CMK (cell line): ENCODE results near the gene CMSS1.
A peak's percentile ranks its signal among the peaks of the same experiment; 100 is the strongest.

Source experiments
- DNase-seq: peaks from one replicate; pipeline ENCODE4 v3.0.0-alpha.2; 2010; ENCODE audit warnings: low read depth

The CMSS1 gene

DNA sequence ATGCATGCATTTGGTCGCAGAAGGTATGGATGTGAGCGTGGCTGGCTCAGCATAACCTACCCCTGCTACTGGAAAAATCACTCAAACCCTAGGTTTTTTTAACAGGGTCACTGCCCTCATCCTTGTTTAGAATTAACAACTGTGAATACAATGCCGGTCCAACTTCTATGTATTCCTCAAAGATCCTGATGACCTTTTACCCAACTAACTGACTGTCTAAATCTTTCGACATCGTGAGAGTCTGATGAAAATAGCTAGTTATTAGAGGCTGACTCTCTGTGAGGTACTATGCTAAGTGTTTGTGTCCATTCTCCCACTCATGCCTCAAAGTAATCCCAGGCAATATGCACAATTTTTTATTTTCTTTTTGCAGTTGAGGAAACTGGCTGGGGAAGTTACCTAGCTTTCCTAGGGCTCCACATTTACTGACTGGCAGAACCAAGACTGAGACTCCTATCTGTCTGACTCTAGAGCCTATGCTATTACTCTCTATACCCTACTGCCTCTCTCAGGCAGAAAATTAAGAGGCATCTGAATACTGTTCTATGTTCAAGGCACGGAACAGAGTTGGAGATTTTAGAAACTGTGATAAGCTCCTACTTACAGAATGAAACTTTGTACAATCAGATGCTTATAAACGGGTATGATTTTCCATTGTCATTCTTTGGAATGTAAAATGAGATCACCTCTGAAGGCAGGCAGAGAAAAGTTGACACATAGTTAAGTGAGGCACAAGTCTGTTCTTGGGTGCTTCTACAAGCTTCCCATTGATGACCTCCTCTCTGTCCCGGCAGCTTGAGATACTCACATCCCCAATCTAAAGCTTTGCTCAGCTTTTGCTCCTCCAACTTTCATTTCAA lies 240.3 kb downstream of the CMSS1 start:
- DNase-seq, result no peak

DNA sequence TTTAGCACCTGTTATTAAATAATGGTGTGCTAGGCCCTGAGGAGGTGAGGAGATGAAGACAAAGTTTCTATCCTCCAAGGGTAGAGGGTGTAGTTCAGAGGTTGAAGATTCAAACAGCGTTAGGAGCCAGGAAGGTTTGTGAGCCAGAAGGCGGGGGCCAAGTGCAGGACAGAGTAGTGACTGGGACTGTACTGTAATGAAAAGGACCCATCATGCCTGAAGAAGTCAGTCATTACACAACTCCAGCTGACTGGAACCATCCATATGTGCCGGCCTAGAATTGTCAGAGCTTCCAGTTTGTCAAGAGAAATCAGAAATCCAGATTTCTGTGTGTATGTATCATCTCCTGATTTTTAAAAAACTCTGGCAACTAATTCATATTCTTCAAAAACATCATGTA lies 241.8 kb downstream of the CMSS1 start:
- DNase-seq, result no peak

DNA sequence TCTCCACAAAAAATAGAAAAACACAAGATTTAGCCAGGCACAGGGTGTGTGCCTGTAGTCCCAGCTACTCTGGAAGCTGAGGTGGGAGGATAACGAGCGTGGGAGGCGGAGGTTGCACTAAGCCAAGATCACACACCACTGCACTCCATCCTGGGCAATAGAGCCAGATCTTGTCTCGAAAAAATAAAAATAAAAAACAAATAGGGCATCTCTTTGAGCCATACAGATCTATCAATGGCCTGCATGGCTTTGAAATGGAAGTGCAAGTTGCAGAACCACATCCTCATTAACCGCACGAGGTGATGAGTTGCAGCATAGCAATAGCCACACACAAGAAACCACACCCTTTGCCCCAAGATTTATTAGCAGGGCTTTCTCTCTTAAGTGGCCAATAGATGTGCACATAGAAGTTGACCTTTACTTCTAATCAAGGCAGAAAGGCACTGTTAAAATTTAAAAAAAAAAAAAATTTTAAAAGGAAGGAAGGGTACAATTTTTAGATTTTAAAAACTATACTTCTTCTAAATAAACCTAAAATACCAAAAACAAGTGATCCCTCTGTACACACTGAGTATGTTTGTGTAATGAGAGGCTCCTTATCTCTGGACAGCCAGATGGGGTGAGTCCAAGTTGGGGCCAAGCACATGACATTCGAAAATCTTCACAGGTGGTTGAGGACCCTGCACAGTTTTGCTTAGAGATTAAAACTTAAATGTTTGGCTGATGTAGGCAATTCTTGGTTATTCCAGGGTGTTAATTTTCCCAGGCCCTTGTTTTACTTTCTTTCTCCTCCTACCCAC lies 243.2 kb downstream of the CMSS1 start:
- DNase-seq, result peak; percentile 24

DNA sequence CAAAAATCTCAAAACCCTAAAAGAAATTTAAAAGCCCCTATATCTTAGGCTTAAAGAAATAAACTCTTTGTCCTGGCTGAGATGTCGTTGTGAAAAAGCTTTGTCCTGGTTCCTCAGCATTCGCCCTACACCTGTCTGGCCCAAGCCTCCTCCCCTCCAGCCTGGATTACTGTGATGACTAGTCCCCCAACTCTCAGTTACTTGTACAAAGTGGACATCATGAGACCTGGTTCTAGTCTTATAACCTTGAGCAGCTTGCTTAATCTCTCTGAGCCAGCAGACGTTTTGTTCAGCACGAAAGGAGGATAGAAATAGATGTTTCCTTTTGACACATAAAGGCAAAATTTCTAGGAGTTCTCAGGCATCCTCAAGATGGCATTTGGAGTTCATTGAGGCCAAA lies 245.0 kb downstream of the CMSS1 start:
- DNase-seq, result no peak

DNA sequence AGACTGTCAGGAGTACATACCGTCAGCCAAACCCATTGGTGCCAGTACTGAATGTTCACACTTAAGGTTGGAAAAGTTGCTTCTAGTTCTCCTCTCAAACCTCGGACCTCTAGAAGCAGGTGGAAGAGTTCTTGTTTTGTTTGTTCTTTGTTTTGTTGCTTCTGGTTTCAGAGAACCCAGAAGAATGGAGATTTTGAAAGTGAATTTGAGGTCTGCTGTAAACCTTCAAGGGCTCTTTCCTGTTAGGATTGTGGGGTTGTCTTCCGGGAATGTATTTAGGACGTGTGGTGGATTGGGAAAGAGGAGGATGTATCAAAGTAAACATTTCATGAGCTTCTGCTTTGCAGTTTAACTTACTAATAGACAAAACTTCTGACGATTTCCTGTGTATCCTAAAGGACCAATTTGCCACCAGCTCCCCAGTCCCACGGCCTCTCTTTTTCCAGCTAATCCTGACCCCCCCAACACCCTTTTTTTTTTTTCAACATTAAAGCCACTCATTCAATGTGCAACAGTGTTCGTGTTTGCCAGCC lies 246.3 kb downstream of the CMSS1 start:
- DNase-seq, result no peak

DNA sequence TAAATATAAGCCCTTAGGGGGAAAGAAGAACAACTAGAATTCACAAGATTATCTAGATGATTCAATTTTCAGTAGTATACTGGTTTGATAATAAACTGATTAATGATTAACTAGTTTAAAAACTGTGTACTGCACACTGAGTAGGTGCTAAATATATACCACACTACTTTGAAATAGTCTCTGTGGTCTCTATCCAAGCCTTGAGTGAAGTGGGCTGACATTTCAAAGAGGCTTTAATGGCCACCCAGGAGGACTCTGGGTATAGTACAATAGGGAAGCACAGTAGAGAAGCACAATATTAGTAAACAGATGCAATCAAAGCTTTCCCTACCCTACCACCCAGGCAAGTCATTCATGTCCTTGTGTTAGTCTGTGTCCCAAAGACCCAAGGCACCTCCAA lies 249.9 kb downstream of the CMSS1 start:
- DNase-seq, result no peak

DNA sequence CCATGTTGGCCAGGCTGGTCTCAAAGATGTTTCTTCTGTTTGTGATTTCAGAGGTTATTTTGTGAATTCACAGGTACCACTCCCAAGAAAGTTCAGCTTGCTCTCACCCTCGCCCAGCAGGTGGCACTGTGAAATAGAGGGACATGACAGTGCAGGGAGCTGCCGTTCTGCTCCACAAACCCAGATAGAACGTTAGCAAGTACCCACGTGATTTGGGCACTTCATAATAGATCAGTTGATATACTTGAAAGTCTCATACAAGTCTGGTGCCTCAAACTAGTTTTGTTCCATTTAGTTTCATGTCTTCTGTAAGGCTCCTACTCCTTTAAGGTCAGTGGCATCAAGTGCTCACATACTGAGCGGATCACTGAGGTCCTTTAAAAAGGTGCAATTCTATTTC lies 251.2 kb downstream of the CMSS1 start:
- DNase-seq, result no peak

DNA sequence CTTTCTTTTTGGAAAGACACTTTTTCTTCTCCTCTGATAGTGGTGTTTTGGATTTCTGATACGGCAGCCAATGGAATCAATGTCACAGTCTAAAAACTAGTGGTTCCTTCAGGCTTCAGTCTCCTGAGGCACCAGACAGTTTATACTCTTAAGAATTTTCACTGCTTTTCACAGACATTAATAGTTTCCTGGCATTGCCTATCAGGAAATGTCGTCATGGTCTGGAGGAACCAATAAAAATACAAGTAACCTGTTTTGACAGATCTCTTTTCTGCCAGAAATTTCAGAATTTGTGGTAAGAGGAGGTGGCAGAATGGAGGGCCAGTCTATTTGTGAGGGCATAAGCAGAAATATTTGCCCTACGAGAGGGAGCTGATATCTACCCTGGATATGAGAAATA lies 251.8 kb downstream of the CMSS1 start:
- no peak for DNase-seq

DNA sequence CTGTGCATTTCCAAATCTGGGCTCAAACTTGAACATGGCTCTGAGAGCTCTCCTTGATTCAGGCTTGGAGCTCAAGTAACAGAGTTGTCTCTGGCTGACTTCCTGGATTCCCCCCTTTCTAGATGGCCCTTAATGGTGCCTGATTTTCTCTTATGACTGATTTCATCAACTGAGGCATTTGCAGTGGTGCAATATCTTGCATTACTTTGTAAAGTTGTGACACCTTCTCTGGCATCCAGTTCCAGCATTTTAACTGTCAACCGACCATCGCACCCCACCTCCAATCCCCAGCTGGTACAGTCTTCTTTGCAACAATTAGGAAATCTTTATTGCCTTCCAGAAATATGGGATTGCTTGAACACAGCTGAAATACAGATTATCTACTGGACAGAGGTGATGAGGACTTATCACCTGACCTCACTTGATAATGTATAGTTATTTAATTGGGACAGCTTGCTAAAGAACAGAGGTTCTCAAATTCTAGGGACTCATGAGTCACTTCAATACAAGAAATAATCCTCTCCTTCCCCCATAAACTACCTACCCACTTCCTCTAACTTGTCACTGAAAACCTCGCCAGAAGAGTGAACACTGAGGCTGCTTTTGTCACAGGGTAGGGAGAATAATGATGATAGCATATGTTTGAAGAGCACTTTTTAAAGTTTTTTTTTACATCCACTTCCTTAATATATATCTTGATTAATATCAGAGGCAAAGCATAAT lies 254.8 kb downstream of the CMSS1 start:
- no peak for DNase-seq

DNA sequence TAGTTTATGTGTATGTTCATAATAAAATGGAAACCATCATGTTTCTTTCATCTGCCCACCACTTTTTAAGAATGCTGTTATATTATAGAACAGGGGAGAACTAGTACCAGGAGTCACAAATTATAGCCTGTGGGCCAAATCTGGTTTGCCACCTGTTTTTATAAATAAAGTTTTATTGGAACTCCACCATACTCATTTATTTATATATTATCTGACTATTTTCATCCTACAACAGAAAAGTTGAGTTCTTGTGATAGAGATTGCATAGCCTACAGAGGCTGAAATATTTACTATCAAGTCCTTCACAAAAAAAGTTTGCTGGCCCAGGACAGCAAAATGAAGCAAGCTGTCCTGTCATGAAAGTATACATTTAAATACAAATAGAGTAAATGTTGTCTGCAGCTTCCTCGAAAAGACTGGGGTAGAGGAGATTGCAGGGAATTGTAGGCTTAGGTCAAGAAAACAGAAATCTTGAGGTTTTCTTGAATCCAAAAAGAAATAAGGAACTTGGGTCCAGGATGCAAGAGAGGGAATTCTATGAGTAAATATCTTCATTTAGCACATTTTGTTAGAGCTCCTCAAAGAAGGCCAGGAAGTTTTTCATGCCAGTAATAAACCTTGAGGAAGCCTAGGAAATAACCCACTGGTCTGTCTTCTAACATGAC lies 255.5 kb downstream of the CMSS1 start:
- no peak for DNase-seq

DNA sequence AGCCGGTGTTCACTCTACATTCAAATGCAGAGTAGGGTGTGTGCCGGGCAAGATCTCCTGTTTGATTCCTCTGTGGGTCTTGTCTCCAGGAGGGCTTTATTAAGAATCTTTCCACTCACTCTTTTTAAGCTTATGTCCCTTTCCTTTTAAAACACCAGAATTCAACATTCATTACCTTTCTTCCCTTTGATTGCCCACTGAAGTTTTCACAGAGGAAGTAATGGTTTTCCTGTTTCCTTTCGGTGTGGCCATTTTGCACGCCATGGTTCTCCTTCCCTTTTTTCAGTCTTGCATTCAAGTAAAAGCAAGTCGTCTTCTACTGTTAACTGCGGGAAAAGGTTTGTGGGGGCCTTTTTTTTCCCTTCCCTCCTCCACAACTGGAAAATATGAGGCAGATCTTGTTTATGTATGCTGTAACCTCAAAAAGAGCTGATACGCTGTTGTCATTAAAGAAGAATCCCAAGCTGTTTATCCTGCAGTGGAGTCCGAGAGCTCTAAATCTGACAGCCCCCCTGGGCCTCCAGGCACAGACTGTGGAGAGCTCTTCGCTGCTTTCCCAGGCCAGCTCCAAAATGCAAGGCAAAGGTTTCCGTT lies 256.1 kb downstream of the CMSS1 start:
- no peak for DNase-seq

DNA sequence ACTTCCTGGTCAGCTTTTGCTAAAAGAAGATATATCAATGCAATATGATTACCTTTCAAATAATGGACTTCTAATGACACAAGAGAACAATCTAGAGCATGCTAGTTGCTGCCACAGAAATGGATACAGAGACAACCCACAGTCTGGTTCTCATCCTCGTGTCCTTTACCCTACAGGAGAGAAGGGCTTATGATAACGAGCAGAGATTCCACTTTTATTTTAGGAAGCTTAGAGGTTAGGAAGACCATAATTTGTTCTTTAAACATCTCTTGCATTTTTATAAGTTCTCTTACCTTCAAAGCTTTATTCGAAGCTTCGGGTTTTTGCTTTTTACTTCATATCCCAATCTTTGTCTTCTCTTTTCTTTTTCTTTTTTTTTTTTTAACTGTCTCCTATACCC lies 257.5 kb downstream of the CMSS1 start:
- no peak for DNase-seq

DNA sequence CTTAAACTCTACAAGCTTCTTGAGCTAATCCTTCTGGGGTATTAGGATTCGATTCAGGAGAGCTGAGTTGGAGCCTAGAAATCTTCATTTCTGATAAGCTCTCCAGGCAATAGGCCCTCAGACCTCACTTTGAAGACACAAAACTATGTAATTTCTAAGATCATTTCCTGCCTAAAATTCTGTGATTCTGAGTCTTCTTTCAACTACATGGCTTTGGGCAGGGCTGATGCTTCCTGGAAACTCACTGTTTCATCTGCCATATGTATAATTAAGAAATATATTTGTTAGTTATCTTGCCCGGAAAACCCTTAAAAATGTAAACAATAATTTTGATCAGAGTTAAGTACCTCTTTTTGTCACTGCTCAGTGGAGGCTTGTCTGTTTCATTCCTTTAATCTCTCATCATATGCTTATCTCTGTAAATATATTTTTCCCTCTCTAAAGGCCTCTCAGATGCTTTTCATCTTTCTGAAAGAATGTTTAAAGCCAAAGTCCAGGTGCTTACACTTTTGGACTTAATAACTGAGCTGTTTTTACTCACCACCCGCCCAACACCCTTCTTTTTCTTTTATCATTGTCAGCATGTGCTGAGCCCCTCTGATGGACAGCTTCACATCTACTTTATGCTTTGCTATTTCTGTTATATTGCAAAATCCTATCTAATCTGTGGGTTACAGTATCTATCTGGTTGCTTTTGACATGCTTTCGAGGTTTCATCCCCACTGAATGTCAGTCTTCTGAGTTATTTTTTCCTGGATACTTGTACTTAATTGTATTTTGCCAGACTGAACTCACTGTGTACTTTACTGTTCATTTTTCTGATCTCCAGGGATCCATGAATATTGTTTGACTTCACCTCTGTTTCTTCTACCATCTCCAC lies 258.4 kb downstream of the CMSS1 start:
- no peak for DNase-seq

DNA sequence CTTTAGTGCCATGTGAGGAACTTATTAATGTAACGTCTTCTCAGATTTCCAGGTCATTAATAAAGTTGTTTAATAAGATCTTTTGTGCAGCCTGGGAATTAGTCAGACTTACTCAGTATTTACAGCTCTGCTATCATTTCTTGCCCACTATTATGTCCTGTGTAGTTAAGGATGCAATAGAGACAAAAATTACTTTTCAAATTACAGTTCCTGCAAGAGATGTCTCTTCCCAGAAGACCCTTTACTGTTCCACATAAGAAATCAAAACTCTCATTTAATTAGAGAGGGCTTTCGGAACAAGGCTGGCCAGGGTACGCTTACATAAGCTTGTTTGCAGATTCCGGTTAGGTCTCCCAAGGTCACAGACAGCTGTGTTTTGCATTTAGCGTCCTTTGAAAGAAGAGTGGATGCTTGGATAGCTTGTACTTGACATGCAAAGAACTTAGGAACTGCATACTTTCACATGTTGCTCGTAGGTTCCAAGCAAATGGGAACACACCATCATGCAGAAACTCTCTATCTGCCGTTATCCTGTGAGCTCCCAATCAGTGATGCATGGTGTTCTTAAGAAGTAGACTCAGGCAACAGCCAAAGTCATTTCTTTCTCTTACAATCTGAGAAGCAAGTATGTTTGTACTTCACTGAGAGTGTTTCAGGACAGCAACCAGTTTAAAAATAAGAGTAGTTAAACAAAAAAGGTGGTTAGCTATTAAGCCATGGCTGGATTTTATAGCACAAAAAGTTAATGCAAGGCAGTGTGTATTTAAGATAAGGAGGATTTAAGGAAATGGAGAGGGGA lies 259.3 kb downstream of the CMSS1 start:
- DNase-seq, result no peak

DNA sequence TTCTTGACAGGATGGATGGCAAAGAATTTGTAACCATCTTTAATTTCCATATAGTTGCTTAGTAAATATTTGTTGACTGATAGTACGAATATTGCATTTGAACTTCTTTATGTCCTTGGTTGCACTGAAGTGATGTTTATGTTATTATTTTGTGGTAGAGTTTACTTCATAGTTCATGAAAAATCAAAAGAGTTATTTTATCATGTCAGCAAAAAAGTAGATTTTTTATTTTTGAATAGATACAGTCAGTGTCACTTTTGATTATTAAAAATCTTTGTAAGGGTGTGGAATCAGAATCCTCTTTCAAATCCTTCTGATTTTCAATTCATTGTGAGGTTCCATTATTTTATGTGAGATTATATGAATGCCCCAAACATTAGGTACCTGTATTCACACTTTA lies 261.7 kb downstream of the CMSS1 start:
- no peak for DNase-seq

DNA sequence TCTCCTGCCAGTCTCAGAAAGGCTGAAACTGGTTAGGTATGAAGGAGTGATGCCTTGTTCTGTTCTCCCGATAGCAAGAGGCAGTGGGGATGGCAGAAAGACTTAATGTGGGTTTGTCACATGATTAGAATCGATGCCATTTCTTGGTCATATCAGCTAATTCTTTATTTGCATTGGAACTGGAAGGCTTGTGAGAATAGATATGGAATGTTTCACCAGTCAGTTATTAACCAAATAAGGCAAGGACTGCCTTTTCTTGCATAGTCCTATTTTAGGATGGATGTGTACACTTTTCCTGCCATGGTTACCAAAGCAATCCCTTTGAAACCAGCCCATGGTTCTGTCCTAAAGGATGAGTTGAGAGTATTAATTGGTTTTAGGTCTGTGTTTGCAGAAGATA lies 262.9 kb downstream of the CMSS1 start:
- no peak for DNase-seq

DNA sequence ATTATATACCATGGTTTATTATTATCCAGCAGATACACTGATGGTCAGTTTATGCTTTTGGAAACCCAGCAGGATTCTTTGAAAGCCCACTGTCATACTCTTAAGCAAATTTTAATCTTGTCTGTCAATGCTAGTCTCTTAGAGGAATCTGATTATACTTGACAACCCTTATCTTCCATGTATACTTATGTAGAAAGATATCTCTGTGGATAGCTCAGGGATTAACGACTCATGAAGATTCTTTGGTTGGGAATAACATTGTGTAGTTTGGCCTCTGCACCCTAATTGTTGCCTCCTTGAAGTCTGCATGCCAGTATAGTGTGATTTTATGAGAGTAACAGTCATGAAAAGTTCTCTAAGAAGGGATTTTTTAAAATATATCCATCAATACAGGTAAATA lies 263.6 kb downstream of the CMSS1 start:
- no peak for DNase-seq

DNA sequence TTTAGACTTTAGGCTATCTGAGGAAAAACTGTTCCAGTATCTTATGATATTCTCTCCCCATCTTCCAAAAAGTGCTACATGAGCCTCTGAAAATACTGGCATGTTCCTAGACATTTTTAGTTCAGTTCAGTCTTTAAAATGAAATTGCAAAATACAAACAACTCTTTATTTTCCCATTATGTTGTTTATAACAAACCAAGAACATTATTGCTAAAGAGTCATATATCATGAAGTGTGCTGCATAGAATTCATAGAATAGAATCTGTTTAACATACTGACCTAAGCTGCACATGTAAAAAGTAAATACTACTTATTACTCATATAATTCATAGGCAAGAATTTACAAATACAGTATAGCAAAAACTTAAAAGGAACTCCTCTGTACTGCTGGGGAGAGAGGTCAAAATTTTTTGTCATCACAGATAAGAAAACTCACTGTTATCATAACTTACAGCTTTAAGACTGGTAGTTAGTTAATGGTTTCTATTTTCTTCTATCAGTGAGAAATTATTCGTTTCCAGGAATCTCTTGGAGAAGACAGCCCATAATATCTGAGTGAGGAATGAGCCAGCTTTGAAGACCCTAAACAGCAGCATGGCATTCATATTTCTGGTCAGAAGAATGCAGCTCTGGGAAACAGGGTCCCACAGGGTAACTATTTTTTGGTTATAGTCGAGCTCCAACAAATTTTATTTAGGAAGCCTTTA lies 264.5 kb downstream of the CMSS1 start:
- no peak for DNase-seq

DNA sequence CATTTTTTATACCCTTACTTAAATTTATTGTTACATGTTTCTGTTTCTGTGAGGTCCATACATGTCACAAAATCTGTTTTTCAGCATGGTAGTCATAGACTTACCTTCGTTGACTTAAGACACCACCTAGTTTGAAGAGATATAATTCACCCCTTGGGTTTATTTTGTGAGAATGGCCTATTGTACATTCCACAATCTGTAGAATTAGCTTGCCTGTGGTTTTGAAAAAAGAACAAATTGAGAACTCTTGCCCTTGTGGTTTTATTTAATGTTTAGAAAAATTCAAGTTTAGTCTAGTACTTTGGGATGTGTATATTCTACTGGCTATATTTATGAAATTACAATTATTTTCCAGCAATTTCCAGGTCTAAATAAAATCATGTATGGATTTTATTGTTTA lies 265.1 kb downstream of the CMSS1 start:
- DNase-seq, result no peak
